PC-9 (cell line): Measurements from ENCODE around the gene ARCN1.

Experiments
- EZH2 ChIP-seq: fragments of 200-600 bp; sonication (generic); IDR thresholded peaks from 2 replicates; pipeline ENCODE4 v1.8.0; 2017; ENCODE audit warnings: antibody characterized with exemption, low read depth
- TF ChIP-seq, protein P1 (sequence below): fragments of 200-600 bp; sonication (generic); conservative IDR thresholded peaks from 2 replicates; pipeline ENCODE4 v1.6.1; 2017; ENCODE audit warnings: mixed run types, antibody characterized with exemption, mild to moderate bottlenecking, moderate library complexity

DNA sequence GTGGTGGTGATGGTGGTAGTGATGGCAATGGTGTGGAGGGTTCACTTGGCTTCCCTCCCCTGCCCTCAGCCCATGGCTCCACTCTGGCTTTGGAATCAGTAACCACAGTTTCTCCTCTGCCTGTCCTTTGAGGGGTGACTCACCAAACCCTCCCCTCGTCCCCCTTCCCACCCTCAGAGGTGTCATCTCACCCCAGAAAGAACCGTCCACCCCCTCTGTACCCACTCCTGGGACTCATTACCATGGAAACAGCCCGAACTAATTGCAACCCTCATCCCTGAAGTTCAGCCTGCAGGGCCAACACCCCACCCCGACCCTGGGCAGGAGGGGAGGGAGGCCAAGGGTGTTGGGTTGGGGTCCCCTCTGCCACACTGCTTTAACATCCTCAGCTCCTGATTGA, 61.8 kb downstream of the ARCN1 start:
- TF ChIP-seq, protein P1, sequence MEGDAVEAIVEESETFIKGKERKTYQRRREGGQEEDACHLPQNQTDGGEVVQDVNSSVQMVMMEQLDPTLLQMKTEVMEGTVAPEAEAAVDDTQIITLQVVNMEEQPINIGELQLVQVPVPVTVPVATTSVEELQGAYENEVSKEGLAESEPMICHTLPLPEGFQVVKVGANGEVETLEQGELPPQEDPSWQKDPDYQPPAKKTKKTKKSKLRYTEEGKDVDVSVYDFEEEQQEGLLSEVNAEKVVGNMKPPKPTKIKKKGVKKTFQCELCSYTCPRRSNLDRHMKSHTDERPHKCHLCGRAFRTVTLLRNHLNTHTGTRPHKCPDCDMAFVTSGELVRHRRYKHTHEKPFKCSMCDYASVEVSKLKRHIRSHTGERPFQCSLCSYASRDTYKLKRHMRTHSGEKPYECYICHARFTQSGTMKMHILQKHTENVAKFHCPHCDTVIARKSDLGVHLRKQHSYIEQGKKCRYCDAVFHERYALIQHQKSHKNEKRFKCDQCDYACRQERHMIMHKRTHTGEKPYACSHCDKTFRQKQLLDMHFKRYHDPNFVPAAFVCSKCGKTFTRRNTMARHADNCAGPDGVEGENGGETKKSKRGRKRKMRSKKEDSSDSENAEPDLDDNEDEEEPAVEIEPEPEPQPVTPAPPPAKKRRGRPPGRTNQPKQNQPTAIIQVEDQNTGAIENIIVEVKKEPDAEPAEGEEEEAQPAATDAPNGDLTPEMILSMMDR: no peak
- no peak for TF ChIP-seq EZH2
